MG63 (cell line): ENCODE measurements around the gene PRR5L. TPM values are rescaled to one million over a fixed set of nuclear protein-coding genes. Genes with fewer than 3 reads are reported as not detected.

Source experiments
- DNase-seq: peaks from one replicate; pipeline ENCODE4 v3.0.0-alpha.2; 2020
- H3K27me3 ChIP-seq: fragments of 250-450 bp; sonication (Bioruptor Pico); 2 replicates; pipeline ENCODE4 v1.5.1; 2020; ENCODE audit warnings: mild to moderate bottlenecking, moderate library complexity
- H3K36me3 ChIP-seq: fragments of 250-450 bp; sonication (Bioruptor Pico); 2 replicates; pipeline ENCODE4 v1.5.1; 2020; ENCODE audit warnings: mild to moderate bottlenecking, moderate library complexity
- H3K4me3 ChIP-seq: fragments of 250-450 bp; sonication (Bioruptor Pico); 2 replicates; pipeline ENCODE4 v1.5.1; 2020; ENCODE audit warnings: mild to moderate bottlenecking, moderate library complexity
- H3K9me3 ChIP-seq: fragments of 250-450 bp; sonication (Bioruptor Pico); 2 replicates; pipeline ENCODE4 v1.5.1; 2020; ENCODE audit warnings: mild to moderate bottlenecking, moderate library complexity
- total RNA-seq: library from RNA; depleted of rRNA; stranded (reverse); fragments of >200 nt; shearing (Covaris generic); gene quantifications from 2 replicates; pipeline ENCODE4 v1.2.3, GENCODE V29; 2014; ENCODE audit warnings: low replicate concordance

The PRR5L gene
- total RNA-seq, 1 experiment from 2014 or later, result 5.3 TPM

- DNase-seq, result no peak
- H3K4me3 ChIP-seq, result no peak overlapping the region
- H3K36me3 ChIP-seq, result no peaks in the 10 kb centered on the region
- no peaks in the 10 kb centered on the region for H3K9me3 ChIP-seq
- H3K27me3 ChIP-seq, result peaks cover 26% of the 10 kb centered on the region
Measured at GRCh38 chr11:36340897-36341296, 44.8 kb downstream of the PRR5L start.

- H3K4me3 ChIP-seq, result no peak overlapping the region
- no peaks in the 10 kb centered on the region for H3K9me3 ChIP-seq
- no peaks in the 10 kb centered on the region for H3K36me3 ChIP-seq
- no peak for DNase-seq
- peaks cover 30% of the 10 kb centered on the region; the same call in 1 of the 2 replicates for H3K27me3 ChIP-seq
Measured at GRCh38 chr11:36341915-36342314, 45.8 kb downstream of the PRR5L start.

GRCh38 chr11:36342327-36342726 is 46.2 kb downstream of the PRR5L start:
- Histone ChIP-seq H3K36me3 (no peaks in the 10 kb centered on the region), H3K27me3 (peaks cover 31% of the 10 kb centered on the region; the same call in 1 of the 2 replicates), H3K4me3 (no peak overlapping the region), H3K9me3 (no peaks in the 10 kb centered on the region)
- DNase-seq, result no peak

- H3K36me3 ChIP-seq, result no peaks in the 10 kb centered on the region
- DNase-seq, result no peak
- peaks cover 31% of the 10 kb centered on the region; the same call in 1 of the 2 replicates for H3K27me3 ChIP-seq
- no peaks in the 10 kb centered on the region for H3K9me3 ChIP-seq
- H3K4me3 ChIP-seq, result no peak overlapping the region
Measured at GRCh38 chr11:36343436-36343835, 47.3 kb downstream of the PRR5L start.

GRCh38 chr11:36345084-36345511 is 49.0 kb downstream of the PRR5L start:
- no peak for DNase-seq

GRCh38 chr11:36345535-36346141 is 49.5 kb downstream of the PRR5L start:
- no peaks in the 10 kb centered on the region for H3K9me3 ChIP-seq
- H3K4me3 ChIP-seq, result no peak overlapping the region
- no peaks in the 10 kb centered on the region for H3K36me3 ChIP-seq
- H3K27me3 ChIP-seq, result peaks cover 31% of the 10 kb centered on the region; the same call in 1 of the 2 replicates
- DNase-seq, result no peak

More at GRCh38 chr11:36345084-36345511, 49.0 kb downstream of the PRR5L start:
- no peak overlapping the region for H3K4me3 ChIP-seq
- H3K9me3 ChIP-seq, result no peaks in the 10 kb centered on the region
- H3K27me3 ChIP-seq, result peaks cover 31% of the 10 kb centered on the region; the same call in 1 of the 2 replicates
- H3K36me3 ChIP-seq, result no peaks in the 10 kb centered on the region

- DNase-seq, result no peak
- H3K36me3 ChIP-seq, result no peaks in the 10 kb centered on the region
- no peaks in the 10 kb centered on the region for H3K9me3 ChIP-seq
- peaks cover 26% of the 10 kb centered on the region for H3K27me3 ChIP-seq
- H3K4me3 ChIP-seq, result no peak overlapping the region
Measured at GRCh38 chr11:36346562-36347383, 50.7 kb downstream of the PRR5L start.

GRCh38 chr11:36347384-36347906 is 51.4 kb downstream of the PRR5L start:
- Histone ChIP-seq H3K36me3 (no peaks in the 10 kb centered on the region), H3K9me3 (no peaks in the 10 kb centered on the region), H3K4me3 (no peak overlapping the region), H3K27me3 (peaks cover 29% of the 10 kb centered on the region)
- DNase-seq, result no peak

- Histone ChIP-seq H3K9me3 (no peaks in the 10 kb centered on the region), H3K36me3 (no peaks in the 10 kb centered on the region), H3K27me3 (peaks cover 24% of the 10 kb centered on the region), H3K4me3 (no peak overlapping the region)
- no peak for DNase-seq
Measured at GRCh38 chr11:36349351-36350136, 53.5 kb downstream of the PRR5L start.

- Histone ChIP-seq H3K36me3 (no peaks in the 10 kb centered on the region), H3K27me3 (peaks cover 18% of the 10 kb centered on the region), H3K9me3 (no peaks in the 10 kb centered on the region), H3K4me3 (no peak overlapping the region)
- no peak for DNase-seq
Measured at GRCh38 chr11:36350137-36350513, 54.0 kb downstream of the PRR5L start.

GRCh38 chr11:36352922-36353321 is 56.8 kb downstream of the PRR5L start:
- DNase-seq, result no peak
- H3K9me3 ChIP-seq, result no peaks in the 10 kb centered on the region
- H3K36me3 ChIP-seq, result no peaks in the 10 kb centered on the region
- H3K27me3 ChIP-seq, result peaks cover 17% of the 10 kb centered on the region
- H3K4me3 ChIP-seq, result no peak overlapping the region

GRCh38 chr11:36354221-36355003 is 58.3 kb downstream of the PRR5L start:
- Histone ChIP-seq H3K4me3 (no peak overlapping the region), H3K27me3 (peaks cover 27% of the 10 kb centered on the region), H3K36me3 (no peaks in the 10 kb centered on the region), H3K9me3 (no peaks in the 10 kb centered on the region)
- no peak for DNase-seq

GRCh38 chr11:36356201-36356600 is 60.1 kb downstream of the PRR5L start:
- Histone ChIP-seq H3K9me3 (no peaks in the 10 kb centered on the region), H3K27me3 (peaks cover 37% of the 10 kb centered on the region), H3K36me3 (no peaks in the 10 kb centered on the region), H3K4me3 (no peak overlapping the region)
- no peak for DNase-seq

GRCh38 chr11:36357831-36358230 is 61.7 kb downstream of the PRR5L start:
- peaks cover 28% of the 10 kb centered on the region for H3K27me3 ChIP-seq
- no peak for DNase-seq
- H3K4me3 ChIP-seq, result no peak overlapping the region
- H3K9me3 ChIP-seq, result no peaks in the 10 kb centered on the region
- H3K36me3 ChIP-seq, result no peaks in the 10 kb centered on the region

GRCh38 chr11:36358436-36358835 is 62.3 kb downstream of the PRR5L start:
- DNase-seq, result no peak
- H3K4me3 ChIP-seq, result no peak overlapping the region
- H3K9me3 ChIP-seq, result no peaks in the 10 kb centered on the region
- no peaks in the 10 kb centered on the region for H3K36me3 ChIP-seq
- H3K27me3 ChIP-seq, result peaks cover 24% of the 10 kb centered on the region

GRCh38 chr11:36360318-36360717 is 64.2 kb downstream of the PRR5L start:
- Histone ChIP-seq H3K4me3 (no peak overlapping the region), H3K9me3 (no peaks in the 10 kb centered on the region), H3K36me3 (no peaks in the 10 kb centered on the region), H3K27me3 (peaks cover 31% of the 10 kb centered on the region)
- DNase-seq, result no peak
